HL-60 (cell line): ENCODE results near the gene CDC45.

Experiments used
- DNase-seq, 2 experiments: peaks; one replicate each; pipeline ENCODE4 v3.0.0-alpha.2; 2010 to 2020; ENCODE audit warnings: low read depth in 1 of 2, low spot score in 1 of 2
- H3K27ac ChIP-seq: fragments of 250-450 bp; sonication (Bioruptor Pico); replicated peaks from 2 replicates; pipeline ENCODE4 v1.5.1; 2020; ENCODE audit warnings: mild to moderate bottlenecking, moderate library complexity
- H3K27me3 ChIP-seq: fragments of 250-450 bp; sonication (Bioruptor Pico); 2 replicates; pipeline ENCODE4 v1.5.1; 2021; ENCODE audit warnings: mild to moderate bottlenecking, moderate library complexity; ENCODE audit not compliant: insufficient read depth, poor library complexity, severe bottlenecking
- H3K4me3 ChIP-seq: replicated peaks from 2 replicates; pipeline ENCODE4 v1.5.1; 2011; ENCODE audit warnings: mild to moderate bottlenecking, control low read depth, low read length; ENCODE audit not compliant: insufficient read depth
- GABPA ChIP-seq: IDR thresholded peaks from 2 replicates; pipeline ENCODE4 v1.6.1; 2012; ENCODE audit warnings: low read depth
- POLR2AphosphoS5 ChIP-seq: IDR thresholded peaks from 2 replicates; pipeline ENCODE4 v1.6.1; 2012; ENCODE audit warnings: low read depth
- SPI1 ChIP-seq: IDR thresholded peaks from 2 replicates; pipeline ENCODE4 v1.6.1; 2012; ENCODE audit warnings: low read depth, mild to moderate bottlenecking, borderline replicate concordance
- TF ChIP-seq, protein P1 (sequence below): IDR thresholded peaks from 2 replicates; pipeline ENCODE4 v1.6.1; 2012; ENCODE audit warnings: low read depth; ENCODE audit not compliant: insufficient replicate concordance
- TF ChIP-seq, protein P2 (sequence below): IDR thresholded peaks from one replicate; pipeline ENCODE4 v1.5.1; 2011; ENCODE audit warnings: low read length, control low read depth, inconsistent platforms; ENCODE audit not compliant: insufficient read depth

The CDC45 gene

DNA sequence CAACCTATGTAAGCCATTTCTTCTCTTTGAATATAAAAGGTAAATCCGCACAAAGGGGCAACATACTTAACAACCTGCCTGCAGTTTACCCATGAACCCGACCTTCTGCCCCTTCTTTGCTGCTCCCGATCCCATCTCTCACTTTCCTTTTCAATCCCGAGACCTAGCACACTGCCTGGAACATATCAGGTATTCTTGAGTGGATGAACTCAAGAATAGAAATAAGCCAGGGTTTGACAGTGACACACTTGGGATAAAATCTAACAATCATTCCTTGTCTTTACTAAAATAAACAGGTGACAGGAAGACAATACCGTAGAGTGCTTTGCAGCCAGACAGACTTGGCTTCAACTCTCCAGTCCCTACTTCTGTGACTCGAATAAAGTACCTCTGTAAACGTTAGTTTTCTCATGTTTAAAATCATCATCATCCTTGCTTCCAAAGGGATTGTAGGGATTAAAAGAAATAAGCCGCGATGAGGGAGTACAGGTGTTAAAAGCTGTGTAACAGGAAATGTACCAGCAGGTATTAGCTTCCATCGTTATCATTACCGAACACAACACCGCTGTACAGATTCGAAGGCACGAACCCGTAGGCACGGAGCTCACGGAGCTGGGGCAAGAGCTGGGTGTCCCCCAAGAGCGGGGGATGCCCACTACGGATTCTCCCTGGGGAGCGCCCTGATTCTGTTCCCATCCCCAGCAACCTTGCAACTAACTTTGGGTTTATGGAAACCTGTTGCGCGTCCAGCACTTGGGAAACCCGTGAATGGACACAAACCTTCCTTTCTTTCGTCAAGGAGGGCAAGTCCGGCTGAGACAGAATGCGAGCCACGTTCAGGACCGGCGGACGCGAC, 1.4 kb upstream of the CDC45 start:
- peak overlapping the region; percentile 100 for H3K4me3 ChIP-seq
- no peak for DNase-seq
- peak overlapping the region; percentile 100 for H3K27ac ChIP-seq
- TF ChIP-seq, protein P1, sequence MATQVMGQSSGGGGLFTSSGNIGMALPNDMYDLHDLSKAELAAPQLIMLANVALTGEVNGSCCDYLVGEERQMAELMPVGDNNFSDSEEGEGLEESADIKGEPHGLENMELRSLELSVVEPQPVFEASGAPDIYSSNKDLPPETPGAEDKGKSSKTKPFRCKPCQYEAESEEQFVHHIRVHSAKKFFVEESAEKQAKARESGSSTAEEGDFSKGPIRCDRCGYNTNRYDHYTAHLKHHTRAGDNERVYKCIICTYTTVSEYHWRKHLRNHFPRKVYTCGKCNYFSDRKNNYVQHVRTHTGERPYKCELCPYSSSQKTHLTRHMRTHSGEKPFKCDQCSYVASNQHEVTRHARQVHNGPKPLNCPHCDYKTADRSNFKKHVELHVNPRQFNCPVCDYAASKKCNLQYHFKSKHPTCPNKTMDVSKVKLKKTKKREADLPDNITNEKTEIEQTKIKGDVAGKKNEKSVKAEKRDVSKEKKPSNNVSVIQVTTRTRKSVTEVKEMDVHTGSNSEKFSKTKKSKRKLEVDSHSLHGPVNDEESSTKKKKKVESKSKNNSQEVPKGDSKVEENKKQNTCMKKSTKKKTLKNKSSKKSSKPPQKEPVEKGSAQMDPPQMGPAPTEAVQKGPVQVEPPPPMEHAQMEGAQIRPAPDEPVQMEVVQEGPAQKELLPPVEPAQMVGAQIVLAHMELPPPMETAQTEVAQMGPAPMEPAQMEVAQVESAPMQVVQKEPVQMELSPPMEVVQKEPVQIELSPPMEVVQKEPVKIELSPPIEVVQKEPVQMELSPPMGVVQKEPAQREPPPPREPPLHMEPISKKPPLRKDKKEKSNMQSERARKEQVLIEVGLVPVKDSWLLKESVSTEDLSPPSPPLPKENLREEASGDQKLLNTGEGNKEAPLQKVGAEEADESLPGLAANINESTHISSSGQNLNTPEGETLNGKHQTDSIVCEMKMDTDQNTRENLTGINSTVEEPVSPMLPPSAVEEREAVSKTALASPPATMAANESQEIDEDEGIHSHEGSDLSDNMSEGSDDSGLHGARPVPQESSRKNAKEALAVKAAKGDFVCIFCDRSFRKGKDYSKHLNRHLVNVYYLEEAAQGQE, result no peak
- TF ChIP-seq GABPA, result no peak
- no peak for TF ChIP-seq POLR2AphosphoS5
- TF ChIP-seq, protein P2, sequence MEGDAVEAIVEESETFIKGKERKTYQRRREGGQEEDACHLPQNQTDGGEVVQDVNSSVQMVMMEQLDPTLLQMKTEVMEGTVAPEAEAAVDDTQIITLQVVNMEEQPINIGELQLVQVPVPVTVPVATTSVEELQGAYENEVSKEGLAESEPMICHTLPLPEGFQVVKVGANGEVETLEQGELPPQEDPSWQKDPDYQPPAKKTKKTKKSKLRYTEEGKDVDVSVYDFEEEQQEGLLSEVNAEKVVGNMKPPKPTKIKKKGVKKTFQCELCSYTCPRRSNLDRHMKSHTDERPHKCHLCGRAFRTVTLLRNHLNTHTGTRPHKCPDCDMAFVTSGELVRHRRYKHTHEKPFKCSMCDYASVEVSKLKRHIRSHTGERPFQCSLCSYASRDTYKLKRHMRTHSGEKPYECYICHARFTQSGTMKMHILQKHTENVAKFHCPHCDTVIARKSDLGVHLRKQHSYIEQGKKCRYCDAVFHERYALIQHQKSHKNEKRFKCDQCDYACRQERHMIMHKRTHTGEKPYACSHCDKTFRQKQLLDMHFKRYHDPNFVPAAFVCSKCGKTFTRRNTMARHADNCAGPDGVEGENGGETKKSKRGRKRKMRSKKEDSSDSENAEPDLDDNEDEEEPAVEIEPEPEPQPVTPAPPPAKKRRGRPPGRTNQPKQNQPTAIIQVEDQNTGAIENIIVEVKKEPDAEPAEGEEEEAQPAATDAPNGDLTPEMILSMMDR, result no peak
- no peak for TF ChIP-seq SPI1
- H3K27me3 ChIP-seq, result no peaks in the 10 kb centered on the region

DNA sequence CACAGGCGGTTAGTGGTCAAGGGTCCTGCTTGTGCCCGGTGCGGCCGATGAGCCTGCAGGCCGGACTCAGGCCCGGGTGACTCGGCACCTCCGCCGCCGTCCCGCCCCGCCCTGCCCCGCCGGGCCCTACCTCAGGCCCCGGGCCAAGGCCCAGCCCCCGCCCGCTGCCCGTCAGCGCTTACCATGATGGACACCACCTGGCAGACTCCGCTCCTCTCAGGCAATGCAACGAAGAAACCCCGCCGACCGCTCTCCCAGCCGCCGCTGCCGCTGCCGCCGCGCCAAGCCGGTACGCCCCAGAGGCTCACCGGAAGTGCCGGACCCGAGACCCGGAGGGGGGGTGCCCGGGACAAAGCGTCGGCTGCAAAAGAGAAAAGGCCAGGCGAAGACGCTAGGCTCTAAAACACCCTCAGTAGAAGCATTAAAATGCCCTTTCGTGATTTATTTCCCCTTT, 792 bp upstream of the CDC45 start, which contains the start of gene UFD1:
Gene UFD1, minus strand, starts transcription at position 293 of the 454 bp plus-strand sequence. Its CDS starts 108 bp downstream, at position 185.
- Histone ChIP-seq H3K4me3 (peak within 1 kb of the TSS; percentile 100), H3K27ac (peak within 1 kb of the TSS; percentile 100), H3K27me3 (no peaks in the 10 kb centered on the region)
- DNase-seq, result peak; percentile 65 to 80
- TF ChIP-seq GABPA (peak; percentile 86), POLR2AphosphoS5 (peak; percentile 35; the same call in 1 of the 2 replicates)
- TF ChIP-seq, protein P2, result no peak

DNA sequence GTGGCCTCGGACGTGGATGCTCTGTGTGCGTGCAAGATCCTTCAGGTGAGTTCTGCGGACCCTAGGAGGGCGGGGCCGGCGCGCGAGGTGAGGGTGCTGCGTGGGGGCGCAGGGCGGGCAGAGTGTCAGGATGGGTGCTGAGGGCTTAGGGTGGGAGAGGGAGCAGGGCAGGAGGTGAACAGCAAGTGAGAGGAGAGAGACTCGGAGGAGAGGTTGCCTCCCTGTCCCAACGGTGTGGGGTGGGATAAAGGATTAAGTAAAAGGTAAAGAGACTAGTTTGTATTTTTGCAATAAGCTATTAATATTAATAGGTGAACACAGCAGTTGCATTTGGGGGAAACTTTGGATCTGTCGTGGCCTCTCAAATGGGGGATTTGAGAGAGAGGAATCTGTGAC, 451 bp downstream of the CDC45 start:
- Histone ChIP-seq H3K4me3 (peak overlapping the region; percentile 100), H3K27ac (peak overlapping the region; percentile 100), H3K27me3 (no peaks in the 10 kb centered on the region)
- DNase-seq, result no peak
- TF ChIP-seq SPI1, result no peak
- TF ChIP-seq, protein P1, result no peak
- no peak for TF ChIP-seq POLR2AphosphoS5
- TF ChIP-seq, protein P2, result no peak
- TF ChIP-seq GABPA, result no peak
